Erythroblast (primary cell): ENCODE results near the gene PIK3AP1.

ENCODE experiments used
- GATA1 ChIP-seq: IDR thresholded peaks from 2 replicates; pipeline ENCODE4 v1.6.1; 2011; ENCODE audit warnings: low read depth, mild to moderate bottlenecking, control low read depth, low read length, moderate library complexity
- POLR2A ChIP-seq: IDR thresholded peaks from 2 replicates; pipeline ENCODE4 v1.6.1; 2011; ENCODE audit warnings: mild to moderate bottlenecking, low read length

- TF ChIP-seq POLR2A (no peak), GATA1 (no peak)
Measured at GRCh38 chr10:96584035-96584434, 136.3 kb downstream of the PIK3AP1 start.
